ENCODE results near the gene MT1H. TPM values are rescaled to one million over a fixed set of nuclear protein-coding genes. Genes with fewer than 3 reads are reported as not detected.
"Not testable (repeated sequence)": the region's sequence is repeated elsewhere in the genome, so short reads cannot be mapped to it uniquely, and the experiment has no call there.

MT1H gene
- total and polyA plus RNA-seq, 7 donors: 2.0 to 581 (median 133) TPM; not detected in 4

- Histone ChIP-seq H3K4me3 (no peak overlapping the region), H3K36me3 (no peaks in the 10 kb centered on the region), H3K4me1 (no peaks in the 10 kb centered on the region), H3K27me3 (no peaks in the 10 kb centered on the region), H3K9me3 (no peaks in the 10 kb centered on the region), H3K27ac (no peak overlapping the region)
- no peak for TF ChIP-seq POLR2AphosphoS5 (IDR thresholded peaks at IDR 0.05)
- no peak for TF ChIP-seq CTCF (IDR thresholded peaks at IDR 0.05)
- no peak for TF ChIP-seq EP300 (IDR thresholded peaks at IDR 0.05)
- TF ChIP-seq POLR2A (IDR thresholded peaks at IDR 0.05): no peak
- intact Hi-C loops (cut with DNase I): no loop called here
- WGBS, 2 donors: 88 to 90% methylated on average over 2 of the region's 2 CpGs
- no peak for DNase-seq
These were observed 42.2 kb downstream of the MT1H start for GRCh38 chr16:56711862-56712261.

DNA sequence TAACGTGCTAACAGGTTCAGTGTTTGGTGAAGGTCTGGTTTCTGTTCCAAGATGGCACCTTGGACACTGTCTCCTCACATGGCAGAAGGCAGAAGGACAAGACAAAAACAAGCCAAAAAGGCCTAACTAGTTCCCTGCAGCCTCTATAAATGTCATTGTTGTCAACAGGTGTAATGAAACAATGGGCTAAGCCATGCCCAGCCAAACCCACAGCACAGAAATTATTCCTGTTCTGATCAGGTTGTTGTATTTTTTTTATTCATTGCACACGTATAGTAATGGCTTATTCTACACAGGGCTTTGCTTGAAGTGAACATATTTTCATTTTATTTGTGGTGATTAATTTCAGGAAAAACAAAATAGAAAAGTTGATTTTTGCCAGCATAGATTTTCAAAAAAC is 44.2 kb downstream of the MT1H start:
- H3K27me3 ChIP-seq: no peaks in the 10 kb centered on the region
- no peak for DNase-seq
- no peak overlapping the region for H3K4me3 ChIP-seq
- TF ChIP-seq CTCF (IDR thresholded peaks at IDR 0.05) (no peak), POLR2AphosphoS5 (IDR thresholded peaks at IDR 0.05) (no peak), EP300 (IDR thresholded peaks at IDR 0.05) (no peak), POLR2A (IDR thresholded peaks at IDR 0.05) (no peak)
- intact Hi-C loops (cut with DNase I): no loop called here
- no peaks in the 10 kb centered on the region for H3K9me3 ChIP-seq
- no peaks in the 10 kb centered on the region for H3K4me1 ChIP-seq
- 91 to 93% methylated on average over 2 of the region's 2 CpGs for WGBS, 2 donors
- H3K36me3 ChIP-seq: no peaks in the 10 kb centered on the region
- no peak overlapping the region for H3K27ac ChIP-seq

DNA sequence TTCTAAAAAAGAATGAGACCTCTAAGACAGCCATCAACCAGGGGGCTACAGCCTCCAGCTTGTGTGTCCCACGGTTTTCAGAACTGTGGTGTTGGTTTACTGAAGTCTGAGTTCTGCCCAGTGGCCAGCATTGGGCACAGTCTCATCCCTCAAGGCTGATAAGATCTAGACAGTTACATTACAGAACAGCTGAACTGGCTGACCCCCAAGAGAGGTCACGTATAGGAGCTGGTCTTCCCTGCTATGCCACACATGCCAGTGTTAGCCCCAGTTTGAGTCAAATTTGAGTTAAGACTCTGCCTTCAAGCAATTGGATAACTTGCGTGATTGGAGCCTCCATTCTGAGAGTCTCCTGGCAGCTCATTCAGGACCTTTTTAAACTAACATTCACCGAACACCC is 45.5 kb downstream of the MT1H start:
- Histone ChIP-seq H3K9me3 (no peaks in the 10 kb centered on the region), H3K27ac (no peak overlapping the region), H3K4me3 (no peak overlapping the region), H3K36me3 (no peaks in the 10 kb centered on the region), H3K4me1 (no peaks in the 10 kb centered on the region), H3K27me3 (no peaks in the 10 kb centered on the region)
- TF ChIP-seq EP300 (IDR thresholded peaks at IDR 0.05): no peak
- WGBS, 2 donors: 83 to 85% methylated on average over 4 of the region's 4 CpGs
- intact Hi-C loops (cut with DNase I): no loop called here
- DNase-seq: no peak

DNA sequence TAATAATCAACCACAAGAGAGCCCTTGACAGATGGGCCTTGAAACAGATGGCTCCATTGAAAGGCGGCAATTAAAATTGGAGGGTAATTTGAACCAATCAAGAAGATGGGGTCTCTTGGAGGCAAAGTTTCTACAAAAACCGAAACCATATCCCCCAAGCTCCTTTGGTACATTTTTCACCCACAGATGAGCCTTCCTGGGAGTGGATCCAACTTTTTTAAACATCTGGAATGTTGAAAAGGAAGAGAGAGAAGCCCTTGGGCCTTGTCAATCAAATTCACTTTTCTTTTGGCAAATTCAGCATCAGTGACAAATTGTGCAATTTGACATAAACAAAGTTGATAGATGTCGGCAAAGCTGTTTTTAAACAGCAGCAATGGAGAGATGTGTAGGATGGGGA is 47.1 kb downstream of the MT1H start:
- Histone ChIP-seq H3K27ac (no peak overlapping the region), H3K9me3 (no peaks in the 10 kb centered on the region), H3K36me3 (no peaks in the 10 kb centered on the region), H3K4me3 (no peak overlapping the region), H3K4me1 (no peaks in the 10 kb centered on the region), H3K27me3 (no peaks in the 10 kb centered on the region)
- intact Hi-C loops (cut with DNase I): no loop called here
- TF ChIP-seq POLR2AphosphoS5 (IDR thresholded peaks at IDR 0.05): no peak
- no peak for TF ChIP-seq CTCF (IDR thresholded peaks at IDR 0.05)
- no peak for TF ChIP-seq EP300 (IDR thresholded peaks at IDR 0.05)
- TF ChIP-seq POLR2A (IDR thresholded peaks at IDR 0.05): no peak
- no peak for DNase-seq
- 79 to 87% methylated on average over 3 of the region's 3 CpGs for WGBS, 2 donors

- H3K4me3 ChIP-seq; H3K27ac ChIP-seq; DNase-seq; H3K36me3 ChIP-seq; H3K4me1 ChIP-seq; H3K27me3 ChIP-seq; intact Hi-C loops (cut with DNase I); H3K9me3 ChIP-seq: not testable (repeated sequence)
- 81 to 87% methylated on average over 2 of the region's 2 CpGs for WGBS, 2 donors
These were observed 47.9 kb downstream of the MT1H start for GRCh38 chr16:56717532-56717931.

Other genes starting within 250 kb of the MT1H start
- gene AMFR, start 244.3 kb upstream of the MT1H start, total RNA-seq: 100 to 1,000 TPM; 111 to 201 (median 149) TPM
- 10 to 100 TPM; 22.4 to 60.0 (median 24.6) TPM for gene AMFR, start 244.3 kb upstream of the MT1H start, polyA plus RNA-seq
- 10 to 100 TPM; 40.4 to 51.7 (median 45.5) TPM for gene NUDT21, start 218.5 kb upstream of the MT1H start, total RNA-seq
- 10 to 100 TPM; 33.0 to 47.3 (median 33.8) TPM for gene NUDT21, start 218.5 kb upstream of the MT1H start, polyA plus RNA-seq
- 10 to 100 TPM; 13.6 to 34.1 (median 19.7) TPM for gene OGFOD1, start 218.3 kb upstream of the MT1H start, total RNA-seq
- gene OGFOD1, start 218.3 kb upstream of the MT1H start, polyA plus RNA-seq: 10 to 100 TPM in 1 of 3 donors, 1 to 10 TPM in 2; 6.6 to 15.8 (median 9.0) TPM
- 10 to 100 TPM; 40.8 to 74.2 (median 48.0) TPM for gene BBS2, start 149.8 kb upstream of the MT1H start, total RNA-seq
- 10 to 100 TPM; 13.2 to 33.6 (median 25.7) TPM for gene BBS2, start 149.8 kb upstream of the MT1H start, polyA plus RNA-seq
- gene MT4, start 104.7 kb upstream of the MT1H start, total RNA-seq: not detected
- not detected for gene MT4, start 104.7 kb upstream of the MT1H start, polyA plus RNA-seq
- gene MT3, start 80.3 kb upstream of the MT1H start, total RNA-seq: 1 to 10 TPM in 2 of 4 donors, not detected in 2; 4.3 to 9.6 TPM
- 1 to 10 TPM; 3.5 to 6.0 (median 4.0) TPM for gene MT3, start 80.3 kb upstream of the MT1H start, polyA plus RNA-seq
- gene MT2A, start 61.2 kb upstream of the MT1H start, total RNA-seq: 100 to 1,000 TPM in 2 of 4 donors, 10 to 100 TPM in 2; 37.5 to 161 (median 96.0) TPM
- gene MT2A, start 61.2 kb upstream of the MT1H start, polyA plus RNA-seq: 100 to 1,000 TPM; 320 to 968 (median 400) TPM
- gene MT1E, start 44.0 kb upstream of the MT1H start, total RNA-seq: 100 to 1,000 TPM in 2 of 4 donors, 10 to 100 TPM in 2; 96.9 to 295 (median 136) TPM
- 100 to 1,000 TPM in 2 of 3 donors, 10 to 100 TPM in 1; 82.0 to 813 (median 358) TPM for gene MT1E, start 44.0 kb upstream of the MT1H start, polyA plus RNA-seq
- gene MT1M, start 37.2 kb upstream of the MT1H start, total RNA-seq: 10 to 100 TPM in 2 of 4 donors, 1 to 10 TPM in 2; 3.9 to 40.7 (median 11.0) TPM
- gene MT1M, start 37.2 kb upstream of the MT1H start, polyA plus RNA-seq: 100 to 1,000 TPM in 1 of 3 donors, 10 to 100 TPM in 2; 12.5 to 106 (median 43.7) TPM
- gene MT1A, start 31.1 kb upstream of the MT1H start, total RNA-seq: 10 to 100 TPM in 2 of 4 donors, not detected in 2; 30.3 to 34.1 TPM
- gene MT1A, start 31.1 kb upstream of the MT1H start, polyA plus RNA-seq: 10 to 100 TPM; 13.9 to 63.4 (median 29.4) TPM
- not detected for gene MT1B, start 17.9 kb upstream of the MT1H start, total RNA-seq
- gene MT1B, start 17.9 kb upstream of the MT1H start, polyA plus RNA-seq: not detected
- 1 to 10 TPM in 3 of 4 donors, under 1 TPM in 1; 0.71 to 3.1 (median 2.6) TPM for gene MT1F, start 11.9 kb upstream of the MT1H start, total RNA-seq
- gene MT1F, start 11.9 kb upstream of the MT1H start, polyA plus RNA-seq: 100 to 1,000 TPM in 1 of 3 donors, 10 to 100 TPM in 1, 1 to 10 TPM in 1; 7.1 to 117 (median 48.1) TPM
- 10 to 100 TPM in 2 of 4 donors, 1 to 10 TPM in 2; 2.0 to 12.9 (median 7.8) TPM for gene MT1G, start 1.7 kb upstream of the MT1H start, total RNA-seq
- 1,000 to 10,000 TPM in 1 of 3 donors, 100 to 1,000 TPM in 1, 10 to 100 TPM in 1; 47.9 to 2,487 (median 601) TPM for gene MT1G, start 1.7 kb upstream of the MT1H start, polyA plus RNA-seq
- 1,000 to 10,000 TPM in 1 of 4 donors, 100 to 1,000 TPM in 2, 10 to 100 TPM in 1; 90.3 to 1,592 (median 363) TPM for gene MT1X, start 12.7 kb downstream of the MT1H start, total RNA-seq
- gene MT1X, start 12.7 kb downstream of the MT1H start, polyA plus RNA-seq: 100 to 1,000 TPM; 206 to 513 (median 470) TPM
- gene NUP93, start 60.3 kb downstream of the MT1H start, total RNA-seq: 10 to 100 TPM; 20.2 to 35.5 (median 22.2) TPM
- 10 to 100 TPM; 13.8 to 35.8 (median 18.3) TPM for gene NUP93, start 60.3 kb downstream of the MT1H start, polyA plus RNA-seq
- not detected for gene SLC12A3, start 195.4 kb downstream of the MT1H start, total RNA-seq
- gene SLC12A3, start 195.4 kb downstream of the MT1H start, polyA plus RNA-seq: under 1 TPM in 1 of 3 donors, not detected in 2; 0.16 TPM